ENCODE results near the gene NOM1. TPM values are rescaled to one million over a fixed set of nuclear protein-coding genes. Genes with fewer than 3 reads are reported as not detected.

Gene NOM1
- total and polyA plus RNA-seq, 7 donors: 1.8 to 19.1 (median 14.1) TPM

GRCh38 chr7:156943091-156944041 lies 6.1 kb upstream of the NOM1 start:
- H3K9me3 ChIP-seq: no peaks in the 10 kb centered on the region
- intact Hi-C loops (cut with DNase I): no loop called here
- H3K4me1 ChIP-seq: peaks cover 0 to 1% (median 0%) of the 10 kb centered on the region in 4 donors
- WGBS, 2 donors: 27 to 34% methylated on average over 36 of the region's 36 CpGs
- no peaks in the 10 kb centered on the region for H3K36me3 ChIP-seq
- no peak overlapping the region for H3K4me3 ChIP-seq
- no peak overlapping the region for H3K27ac ChIP-seq
- no peak for DNase-seq
- peaks cover 2 to 46% (median 11%) of the 10 kb centered on the region in 3 donors for H3K27me3 ChIP-seq
- TF ChIP-seq EP300 (IDR thresholded peaks at IDR 0.05) (no peak), POLR2AphosphoS5 (IDR thresholded peaks at IDR 0.05) (no peak), CTCF (IDR thresholded peaks at IDR 0.05) (no peak), POLR2A (IDR thresholded peaks at IDR 0.05) (no peak)

- H3K27ac ChIP-seq: no peak overlapping the region
- WGBS, 2 donors: 59 to 67% methylated on average over 9 of the region's 9 CpGs
- no peak overlapping the region for H3K4me3 ChIP-seq
- no peaks in the 10 kb centered on the region for H3K36me3 ChIP-seq
- no peak for DNase-seq
- H3K27me3 ChIP-seq: peaks cover 2 to 42% (median 11%) of the 10 kb centered on the region in 3 donors
- H3K4me1 ChIP-seq: peaks cover 0 to 11% (median 6%) of the 10 kb centered on the region in 4 donors
- no peaks in the 10 kb centered on the region for H3K9me3 ChIP-seq
- intact Hi-C loops (cut with DNase I): loop anchor here (5.0 kb wide), 1 partner anchor 192 kb away; the partner anchor contains the start of gene UBE3C
- TF ChIP-seq EP300 (IDR thresholded peaks at IDR 0.05) (no peak), CTCF (IDR thresholded peaks at IDR 0.05) (no peak), POLR2A (IDR thresholded peaks at IDR 0.05) (no peak), POLR2AphosphoS5 (IDR thresholded peaks at IDR 0.05) (no peak)
Observed at GRCh38 chr7:156944876-156945275, 4.6 kb upstream of the NOM1 start.

GRCh38 chr7:156947120-156947843 lies 2.2 kb upstream of the NOM1 start:
- intact Hi-C loops (cut with DNase I): loop anchor here (5.0 kb wide), 1 partner anchor 190 kb away; the partner anchor contains the start of gene UBE3C
- WGBS, 2 donors: 54 to 70% methylated on average over 12 of the region's 12 CpGs
- H3K4me1 ChIP-seq: peaks cover 0 to 35% (median 26%) of the 10 kb centered on the region in 4 donors
- H3K36me3 ChIP-seq: peaks cover 0 to 4% (median under 1%) of the 10 kb centered on the region in 4 donors
- no peak overlapping the region for H3K4me3 ChIP-seq
- no peak overlapping the region for H3K27ac ChIP-seq
- DNase-seq: no peak
- peaks cover 2 to 38% (median 11%) of the 10 kb centered on the region in 3 donors for H3K27me3 ChIP-seq
- H3K9me3 ChIP-seq: no peaks in the 10 kb centered on the region
- no peak for TF ChIP-seq POLR2A (IDR thresholded peaks at IDR 0.05)
- TF ChIP-seq CTCF (IDR thresholded peaks at IDR 0.05): no peak
- TF ChIP-seq POLR2AphosphoS5 (IDR thresholded peaks at IDR 0.05): no peak

DNA sequence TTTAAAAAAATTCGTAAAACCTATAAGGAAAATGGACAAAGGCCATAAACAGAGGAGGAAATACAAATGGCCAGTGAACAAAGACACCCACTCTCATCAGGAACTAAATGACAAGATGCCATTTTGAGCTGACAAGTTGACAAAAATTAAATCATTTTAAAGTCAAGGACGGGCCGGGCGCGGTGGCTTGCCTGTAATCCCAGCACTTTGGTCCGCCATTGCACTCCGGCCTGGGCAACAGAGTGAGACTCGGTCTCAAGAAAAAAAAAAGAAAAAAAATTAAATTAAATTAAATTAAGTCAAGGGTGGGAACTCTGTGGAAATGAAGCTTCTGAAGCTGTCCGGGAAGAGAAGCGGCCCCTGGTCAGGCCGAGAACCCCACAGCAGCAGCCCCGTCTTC lies 1.2 kb upstream of the NOM1 start:
- Histone ChIP-seq H3K4me1 (peaks cover 0 to 35% (median 29%) of the 10 kb centered on the region in 4 donors), H3K9me3 (no peaks in the 10 kb centered on the region), H3K27ac (peak overlapping the region in 2 of 4 donors; percentile 25 to 68), H3K27me3 (peaks cover 0 to 27% (median 11%) of the 10 kb centered on the region in 3 donors), H3K4me3 (peak overlapping the region in 2 of 4 donors; percentile 93 to 94), H3K36me3 (peaks cover 0 to 11% (median 8%) of the 10 kb centered on the region in 4 donors)
- WGBS, 2 donors: 89 to 92% methylated on average over 12 of the region's 12 CpGs
- intact Hi-C loops (cut with DNase I): loop anchor here (5.0 kb wide), 1 partner anchor 189 kb away; the partner anchor contains the start of gene UBE3C
- no peak for DNase-seq
- TF ChIP-seq POLR2AphosphoS5 (IDR thresholded peaks at IDR 0.05): no peak
- TF ChIP-seq CTCF (IDR thresholded peaks at IDR 0.05): no peak
- no peak for TF ChIP-seq POLR2A (IDR thresholded peaks at IDR 0.05)
- no peak for TF ChIP-seq EP300 (IDR thresholded peaks at IDR 0.05)
